ENCODE measurements around the gene ACAN.

DNA sequence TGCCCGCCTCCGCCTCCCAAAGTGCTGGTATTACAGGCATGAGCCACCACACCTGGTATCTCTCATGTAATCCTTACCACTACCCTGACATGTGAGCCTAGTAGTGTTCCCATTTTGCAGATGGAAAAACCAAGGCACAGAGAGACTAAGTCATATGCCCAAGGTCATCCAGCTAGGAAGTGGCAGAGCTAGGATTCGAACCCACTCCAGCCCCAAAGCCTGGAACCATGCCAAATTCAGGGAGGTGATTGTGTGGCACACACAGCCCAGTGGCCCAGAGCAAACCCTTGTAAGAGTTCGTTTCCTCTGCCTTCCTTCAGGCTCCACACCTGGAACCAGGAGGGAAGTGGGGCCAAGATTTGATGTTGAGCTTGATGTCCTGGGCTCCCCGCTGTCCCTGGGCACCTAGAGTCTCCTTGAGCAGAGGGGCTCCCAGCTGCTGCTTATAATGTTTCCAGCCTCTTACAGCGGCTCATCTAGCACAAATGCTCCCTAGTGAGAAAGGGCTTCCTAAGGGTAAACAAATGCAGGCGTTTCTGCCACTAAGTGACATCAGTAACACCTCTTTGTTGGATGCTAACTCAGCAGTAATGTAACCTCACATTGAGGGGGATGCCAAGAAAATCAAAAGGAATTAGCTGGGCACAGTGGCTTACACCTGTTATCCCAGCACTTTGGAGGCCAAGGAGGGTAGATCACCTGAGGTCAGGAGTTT lies 88.5 kb downstream of the ACAN start:
- TF ChIP-seq SREBF2 (IDR thresholded peaks at IDR 0.05; ENCODE audit: low read length): no peak
- TF ChIP-seq, protein P1, sequence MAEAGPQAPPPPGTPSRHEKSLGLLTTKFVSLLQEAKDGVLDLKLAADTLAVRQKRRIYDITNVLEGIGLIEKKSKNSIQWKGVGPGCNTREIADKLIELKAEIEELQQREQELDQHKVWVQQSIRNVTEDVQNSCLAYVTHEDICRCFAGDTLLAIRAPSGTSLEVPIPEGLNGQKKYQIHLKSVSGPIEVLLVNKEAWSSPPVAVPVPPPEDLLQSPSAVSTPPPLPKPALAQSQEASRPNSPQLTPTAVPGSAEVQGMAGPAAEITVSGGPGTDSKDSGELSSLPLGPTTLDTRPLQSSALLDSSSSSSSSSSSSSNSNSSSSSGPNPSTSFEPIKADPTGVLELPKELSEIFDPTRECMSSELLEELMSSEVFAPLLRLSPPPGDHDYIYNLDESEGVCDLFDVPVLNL (IDR thresholded peaks at IDR 0.05; ENCODE audit: low read depth, low read length): no peak
- no peak for TF ChIP-seq SIN3A (IDR thresholded peaks at IDR 0.05; ENCODE audit: low read depth, low read length)

Data from GM12878 (cell line).